Esophagus squamous epithelium (tissue), 4 donors: ENCODE results near the gene PTPRQ.

Source experiments
- CTCF ChIP-seq, 6 experiments: fragments of 450-650 bp in 4 of 6; fragments of 200-600 bp in 2 of 6; sonication (generic) in 2 of 6; IDR thresholded peaks; one replicate each; pipeline ENCODE4 v1.5.1; 2016 to 2019; ENCODE audit warnings: antibody characterized with exemption in 6 of 6, mild to moderate bottlenecking in 4 of 6, moderate library complexity in 4 of 6
- POLR2A ChIP-seq, 4 donors: fragments of 450-650 bp; IDR thresholded peaks; one replicate each; pipeline ENCODE4 v1.6.1; 2017; ENCODE audit warnings: antibody characterized with exemption in 4 of 4, mild to moderate bottlenecking in 4 of 4, moderate library complexity in 3 of 4

GRCh38 chr12:80717856-80718255 is 273.8 kb downstream of the PTPRQ start:
- TF ChIP-seq CTCF (IDR thresholded peaks at IDR 0.05) (no peak), POLR2A (IDR thresholded peaks at IDR 0.05) (no peak)
